ENCODE measurements around the gene CDK14.

DNA sequence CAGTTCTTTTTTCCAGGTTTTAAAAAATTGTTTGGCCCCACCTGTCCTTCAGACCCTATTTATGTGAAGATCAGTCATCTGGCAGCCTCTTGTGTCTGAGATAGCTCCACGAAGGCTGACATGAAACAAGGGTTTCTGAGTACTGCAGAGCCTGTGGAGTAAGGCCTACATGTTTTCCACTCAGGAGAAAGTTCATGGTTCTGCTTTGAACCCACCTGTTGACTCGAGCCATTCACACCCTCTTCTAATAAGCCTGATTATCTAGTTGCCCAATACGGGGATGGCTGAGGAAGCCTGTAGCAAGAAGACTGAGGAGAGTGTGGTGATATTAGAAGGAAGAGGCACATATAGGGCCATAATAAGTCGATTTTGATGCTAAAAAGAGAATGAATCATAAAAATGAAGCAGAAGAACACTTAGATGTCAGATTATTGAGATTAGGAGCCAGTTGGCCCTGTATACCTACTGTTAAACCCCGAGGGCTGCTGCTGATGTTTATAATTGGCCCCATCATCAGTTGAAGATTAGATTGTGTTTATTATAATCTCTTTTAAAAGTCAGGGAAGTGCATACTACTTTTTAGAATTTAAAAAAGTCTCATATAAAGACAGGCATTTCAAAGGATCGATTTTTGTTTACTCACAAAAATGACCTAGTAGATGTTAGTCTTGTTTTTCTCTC, 109.4 kb downstream of the CDK14 start:
- TF ChIP-seq, protein P1, sequence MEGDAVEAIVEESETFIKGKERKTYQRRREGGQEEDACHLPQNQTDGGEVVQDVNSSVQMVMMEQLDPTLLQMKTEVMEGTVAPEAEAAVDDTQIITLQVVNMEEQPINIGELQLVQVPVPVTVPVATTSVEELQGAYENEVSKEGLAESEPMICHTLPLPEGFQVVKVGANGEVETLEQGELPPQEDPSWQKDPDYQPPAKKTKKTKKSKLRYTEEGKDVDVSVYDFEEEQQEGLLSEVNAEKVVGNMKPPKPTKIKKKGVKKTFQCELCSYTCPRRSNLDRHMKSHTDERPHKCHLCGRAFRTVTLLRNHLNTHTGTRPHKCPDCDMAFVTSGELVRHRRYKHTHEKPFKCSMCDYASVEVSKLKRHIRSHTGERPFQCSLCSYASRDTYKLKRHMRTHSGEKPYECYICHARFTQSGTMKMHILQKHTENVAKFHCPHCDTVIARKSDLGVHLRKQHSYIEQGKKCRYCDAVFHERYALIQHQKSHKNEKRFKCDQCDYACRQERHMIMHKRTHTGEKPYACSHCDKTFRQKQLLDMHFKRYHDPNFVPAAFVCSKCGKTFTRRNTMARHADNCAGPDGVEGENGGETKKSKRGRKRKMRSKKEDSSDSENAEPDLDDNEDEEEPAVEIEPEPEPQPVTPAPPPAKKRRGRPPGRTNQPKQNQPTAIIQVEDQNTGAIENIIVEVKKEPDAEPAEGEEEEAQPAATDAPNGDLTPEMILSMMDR (conservative IDR thresholded peaks at IDR 0.05), result no peak
- no peak for TF ChIP-seq EZH2 (IDR thresholded peaks at IDR 0.05; ENCODE audit: low read depth)
